ENCODE results near the gene RHBDD2.

Gene RHBDD2

DNA sequence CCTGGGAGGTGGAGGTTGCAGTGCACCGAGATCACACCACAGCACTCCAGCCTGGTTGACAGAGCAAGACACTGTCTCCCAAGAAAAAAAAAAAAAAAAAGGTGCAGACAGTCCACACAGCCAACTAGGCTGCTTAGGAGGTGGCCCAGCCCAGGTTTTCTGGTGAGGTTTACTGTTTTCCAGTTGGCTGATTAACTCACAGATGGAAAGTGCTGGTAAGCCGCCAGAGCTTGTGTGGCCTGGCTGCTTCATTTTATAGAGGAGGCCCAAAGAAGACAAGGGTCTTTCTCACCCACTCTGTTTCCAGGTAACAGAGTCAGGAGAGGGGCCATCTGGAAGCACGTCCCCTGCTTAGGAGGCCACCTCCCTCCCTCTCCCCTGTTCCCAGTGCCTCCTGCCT, 6.2 kb downstream of the RHBDD2 start:
- Histone ChIP-seq H3K4me3 (ENCODE audit: low read depth, low read length, poor library complexity, severe bottlenecking) (no peak overlapping the region), H3K4me1 (ENCODE audit: insufficient read depth, low read length, severe bottlenecking) (peaks cover 3% of the 10 kb centered on the region), H3K79me2 (ENCODE audit: insufficient read depth, low read length) (no peaks in the 10 kb centered on the region), H3K9me2 (ENCODE audit: low read depth, low read length) (no peaks in the 10 kb centered on the region), H3K4me2 (ENCODE audit: low read length) (no peak overlapping the region), H3F3A (ENCODE audit: insufficient read depth, low read length) (no peaks in the 10 kb centered on the region), H3K27me3 (ENCODE audit: insufficient read depth, low read length) (no peaks in the 10 kb centered on the region), H3K9ac (ENCODE audit: low read length) (no peak overlapping the region), H3K36me3 (ENCODE audit: insufficient read depth, low read length) (peaks cover 76% of the 10 kb centered on the region), H3K9me3 (ENCODE audit: low read length) (no peaks in the 10 kb centered on the region), H4K20me1 (ENCODE audit: insufficient read depth, low read length) (no peaks in the 10 kb centered on the region), H3K27ac (ENCODE audit: low read depth, low read length, poor library complexity, severe bottlenecking) (no peak overlapping the region), H2AFZ (ENCODE audit: low read length) (no peak overlapping the region)
- TF ChIP-seq CTCF (IDR thresholded peaks at IDR 0.05; ENCODE audit: low read length): no peak
- no peak for TF ChIP-seq EZH2 (IDR thresholded peaks at IDR 0.05; ENCODE audit: borderline replicate concordance, low read length)

GRCh38 chr7:75887669-75888369, 9.0 kb downstream of the RHBDD2 start:
- no peak overlapping the region for H3K4me3 ChIP-seq (ENCODE audit: low read depth, low read length, poor library complexity, severe bottlenecking)
- no peak overlapping the region for H3K9ac ChIP-seq (ENCODE audit: low read length)
- H3K79me2 ChIP-seq (ENCODE audit: insufficient read depth, low read length): no peaks in the 10 kb centered on the region
- no peaks in the 10 kb centered on the region for H3K9me2 ChIP-seq (ENCODE audit: low read depth, low read length)
- no peak overlapping the region for H3K4me2 ChIP-seq (ENCODE audit: low read length)
- TF ChIP-seq EZH2 (IDR thresholded peaks at IDR 0.05; ENCODE audit: borderline replicate concordance, low read length) (no peak), CTCF (IDR thresholded peaks at IDR 0.05; ENCODE audit: low read length) (no peak)
- H3K27ac ChIP-seq (ENCODE audit: low read depth, low read length, poor library complexity, severe bottlenecking): no peak overlapping the region
- peaks cover 53% of the 10 kb centered on the region for H3K36me3 ChIP-seq (ENCODE audit: insufficient read depth, low read length)
- no peaks in the 10 kb centered on the region for H3F3A ChIP-seq (ENCODE audit: insufficient read depth, low read length)
- H3K27me3 ChIP-seq (ENCODE audit: insufficient read depth, low read length): no peaks in the 10 kb centered on the region
- no peak overlapping the region for H2AFZ ChIP-seq (ENCODE audit: low read length)
- H4K20me1 ChIP-seq (ENCODE audit: insufficient read depth, low read length): no peaks in the 10 kb centered on the region
- no peaks in the 10 kb centered on the region for H3K9me3 ChIP-seq (ENCODE audit: low read length)
- H3K4me1 ChIP-seq (ENCODE audit: insufficient read depth, low read length, severe bottlenecking): no peaks in the 10 kb centered on the region

DNA sequence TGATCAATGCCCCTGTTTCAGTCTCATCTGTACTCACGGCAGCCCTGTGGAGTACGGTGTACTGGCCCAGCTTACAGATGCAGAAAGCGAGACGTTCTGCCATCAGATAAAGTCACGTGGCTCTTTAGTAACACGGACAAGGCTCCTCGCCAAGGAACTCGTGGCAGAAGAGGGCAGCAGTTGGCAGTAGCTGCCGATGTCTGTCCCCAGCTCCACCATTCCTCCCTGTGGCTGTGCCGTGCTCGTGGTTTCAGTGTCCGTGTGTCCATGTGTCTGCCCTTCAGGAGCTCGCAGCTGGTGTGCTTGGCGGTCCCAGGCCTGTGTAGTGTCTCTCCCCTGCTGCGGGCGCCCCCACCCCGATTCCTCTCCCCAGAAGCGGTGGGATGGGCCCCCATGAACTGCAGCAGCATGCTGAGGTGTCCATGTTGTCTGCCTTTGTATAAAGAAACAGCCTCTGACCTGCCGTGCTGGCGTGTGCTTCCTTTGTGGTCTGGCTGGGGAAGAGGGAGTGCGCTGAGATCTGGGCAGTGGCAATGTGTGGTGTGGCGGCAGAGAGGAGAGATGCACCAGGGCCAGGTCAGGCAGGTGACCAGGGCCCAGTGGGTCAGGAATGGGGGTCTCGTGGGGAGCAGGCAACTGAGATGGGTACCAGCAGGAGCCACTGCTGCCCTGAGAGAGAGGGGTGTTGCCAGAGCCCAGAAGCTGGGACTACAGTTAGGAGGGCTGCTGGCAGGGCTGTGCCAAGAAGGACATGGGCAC, 9.8 kb downstream of the RHBDD2 start:
- H3K27me3 ChIP-seq (ENCODE audit: insufficient read depth, low read length): no peaks in the 10 kb centered on the region
- H3K79me2 ChIP-seq (ENCODE audit: insufficient read depth, low read length): no peaks in the 10 kb centered on the region
- TF ChIP-seq CTCF (IDR thresholded peaks at IDR 0.05; ENCODE audit: low read length) (no peak), EZH2 (IDR thresholded peaks at IDR 0.05; ENCODE audit: borderline replicate concordance, low read length) (no peak)
- no peak overlapping the region for H3K4me2 ChIP-seq (ENCODE audit: low read length)
- no peaks in the 10 kb centered on the region for H3K4me1 ChIP-seq (ENCODE audit: insufficient read depth, low read length, severe bottlenecking)
- H3K9ac ChIP-seq (ENCODE audit: low read length): no peak overlapping the region
- peaks cover 45% of the 10 kb centered on the region for H3K36me3 ChIP-seq (ENCODE audit: insufficient read depth, low read length)
- no peak overlapping the region for H3K27ac ChIP-seq (ENCODE audit: low read depth, low read length, poor library complexity, severe bottlenecking)
- H3F3A ChIP-seq (ENCODE audit: insufficient read depth, low read length): no peaks in the 10 kb centered on the region
- H3K9me2 ChIP-seq (ENCODE audit: low read depth, low read length): no peaks in the 10 kb centered on the region
- H3K9me3 ChIP-seq (ENCODE audit: low read length): no peaks in the 10 kb centered on the region
- H3K4me3 ChIP-seq (ENCODE audit: low read depth, low read length, poor library complexity, severe bottlenecking): no peak overlapping the region
- H2AFZ ChIP-seq (ENCODE audit: low read length): no peak overlapping the region
- no peaks in the 10 kb centered on the region for H4K20me1 ChIP-seq (ENCODE audit: insufficient read depth, low read length)

Measured in OCI-LY1 (cell line).